Endometrial microvascular endothelial cells (primary cell): ENCODE measurements around the gene DACT1. TPM values are rescaled to one million over a fixed set of nuclear protein-coding genes. Genes with fewer than 3 reads are reported as not detected.

Experiments used
- in situ Hi-C: cut with HindIII; loops from 2 replicates; pipeline ENCODE4 v1.10.0; 2017; ENCODE audit warnings: low sequenced_read_pairs, low pct_unique_long_range_greater_than_20kb; ENCODE audit errors: inconsistent ontology term
- total RNA-seq: library from RNA; depleted of rRNA; stranded (reverse); fragments of >200 nt; gene quantifications from one replicate; pipeline ENCODE4 v1.2.3, GENCODE V29; 2015; ENCODE audit errors: inconsistent ontology term

Gene DACT1
- total RNA-seq, 1 donor from 2014 or later: 0.19 TPM

DNA sequence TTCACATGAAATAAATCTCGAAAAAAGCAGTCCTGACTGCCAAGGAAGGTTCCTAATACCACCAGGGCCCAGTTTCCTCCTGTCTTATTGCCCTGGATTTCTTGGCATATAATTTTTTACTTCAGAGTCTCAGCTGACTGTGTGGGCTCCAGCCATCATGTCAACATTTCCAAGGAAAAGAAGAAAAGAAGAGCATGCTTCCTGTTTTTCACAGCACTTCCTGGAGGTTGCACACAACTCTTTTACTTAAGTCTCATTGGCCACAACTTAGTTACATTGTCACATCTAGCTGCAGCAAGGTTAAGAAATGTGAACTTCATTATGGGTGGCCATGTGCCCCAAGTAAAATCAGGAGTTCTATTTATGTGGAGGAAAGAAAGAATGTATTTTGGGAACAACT is 24.3 kb downstream of the DACT1 start:
- in situ Hi-C loops: no loop called here

DNA sequence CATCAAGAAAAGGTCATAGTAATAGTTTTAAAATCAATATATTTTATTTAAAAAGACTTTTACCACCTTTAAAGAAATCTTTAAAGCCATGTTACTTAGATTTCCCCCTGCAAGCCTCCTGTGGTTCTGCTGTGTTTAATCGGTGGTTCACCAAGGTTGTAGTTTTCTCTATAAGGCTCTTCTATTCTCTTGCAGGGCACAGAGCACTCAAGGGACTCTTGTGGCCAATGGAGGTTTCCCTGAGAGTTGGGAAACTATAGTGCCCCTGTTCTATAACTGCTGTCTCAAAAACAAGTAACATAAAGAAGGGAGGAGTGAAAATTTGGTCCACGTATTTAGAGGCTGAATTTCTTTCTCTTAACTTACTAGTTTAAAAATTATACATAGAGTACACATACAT is 25.0 kb downstream of the DACT1 start:
- in situ Hi-C loops: no loop called here

DNA sequence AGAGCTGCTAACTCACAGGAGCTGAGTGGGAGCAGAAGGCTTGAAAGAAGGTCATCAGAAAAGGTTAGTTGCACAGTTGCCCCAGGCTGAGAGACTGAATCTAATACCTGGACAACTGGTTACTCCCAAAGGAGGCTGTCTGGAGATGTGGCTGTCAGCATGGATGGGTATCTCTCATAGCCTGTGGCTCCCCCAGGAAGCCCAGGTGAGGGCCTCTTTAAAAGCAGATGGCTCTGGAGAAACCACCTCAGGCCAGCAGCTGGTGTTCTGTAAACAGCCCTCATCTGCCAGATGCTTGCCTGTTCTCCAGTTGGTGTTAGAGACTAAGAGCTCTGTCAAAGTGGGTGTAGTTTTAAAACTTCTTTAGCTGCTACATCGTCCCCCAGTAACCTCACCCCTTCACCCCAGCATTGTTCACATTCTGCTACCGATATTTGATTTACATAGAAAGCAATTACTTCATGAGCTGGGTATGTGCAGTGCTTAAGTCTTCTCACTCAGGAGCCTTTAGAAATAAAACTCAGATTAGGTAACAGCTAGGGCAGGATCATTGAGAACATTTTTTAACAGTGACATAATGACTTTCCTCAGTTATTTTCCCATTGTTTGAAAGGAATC is 25.8 kb downstream of the DACT1 start:
- in situ Hi-C loops: no loop called here

DNA sequence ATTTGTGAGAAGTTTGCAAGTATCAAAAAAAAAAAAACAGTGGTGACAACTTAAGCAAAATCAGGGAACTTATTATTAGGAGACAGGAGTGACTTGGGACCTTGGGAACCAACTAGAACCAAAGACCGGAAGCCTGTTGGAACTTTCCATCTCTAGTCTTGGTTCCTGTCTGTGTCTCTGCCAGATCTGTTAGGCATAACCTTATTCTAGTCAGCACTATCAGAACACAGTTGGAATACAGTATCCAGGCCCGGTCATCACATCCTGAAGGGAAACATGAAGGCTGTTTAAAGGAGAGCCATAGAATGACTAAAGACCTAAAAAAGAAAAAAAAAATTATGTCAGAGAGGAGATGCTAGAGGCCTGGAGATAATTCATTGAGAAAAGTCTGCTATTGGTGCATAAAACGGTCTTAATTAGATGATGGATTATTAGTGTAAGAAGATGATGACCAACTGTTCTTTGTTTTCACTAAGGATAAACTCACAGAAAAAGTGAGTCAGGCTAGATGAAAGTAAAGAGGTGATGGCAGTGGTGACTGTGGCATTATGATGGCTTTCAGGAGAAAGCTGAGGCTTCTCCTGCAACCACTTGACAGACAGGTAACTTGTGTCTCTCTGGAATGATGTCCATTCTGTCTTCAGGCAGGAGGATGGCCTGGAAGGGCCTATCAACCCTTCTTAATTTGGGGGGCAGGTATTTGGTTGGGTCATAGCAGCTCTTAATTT is 28.2 kb downstream of the DACT1 start:
- in situ Hi-C loops: no loop called here

DNA sequence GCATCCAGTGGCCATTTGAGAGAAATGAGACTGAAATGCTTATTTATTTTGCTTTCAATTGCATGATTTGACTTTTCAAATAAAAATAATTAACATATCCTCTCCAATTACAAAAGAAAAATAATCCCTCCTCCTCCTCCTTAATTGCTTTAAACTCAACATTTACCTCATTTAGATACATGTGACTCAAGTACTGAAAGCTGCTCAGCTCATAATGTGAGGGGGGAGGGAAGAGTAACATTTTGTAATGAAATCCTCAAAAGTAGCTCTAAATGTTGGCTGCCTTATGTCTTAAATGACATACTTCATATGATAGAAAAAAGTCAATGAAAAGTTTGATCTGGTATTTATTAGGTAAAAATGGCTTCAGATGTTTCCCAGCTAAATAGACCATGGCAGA is 29.0 kb downstream of the DACT1 start:
- in situ Hi-C loops: no loop called here

DNA sequence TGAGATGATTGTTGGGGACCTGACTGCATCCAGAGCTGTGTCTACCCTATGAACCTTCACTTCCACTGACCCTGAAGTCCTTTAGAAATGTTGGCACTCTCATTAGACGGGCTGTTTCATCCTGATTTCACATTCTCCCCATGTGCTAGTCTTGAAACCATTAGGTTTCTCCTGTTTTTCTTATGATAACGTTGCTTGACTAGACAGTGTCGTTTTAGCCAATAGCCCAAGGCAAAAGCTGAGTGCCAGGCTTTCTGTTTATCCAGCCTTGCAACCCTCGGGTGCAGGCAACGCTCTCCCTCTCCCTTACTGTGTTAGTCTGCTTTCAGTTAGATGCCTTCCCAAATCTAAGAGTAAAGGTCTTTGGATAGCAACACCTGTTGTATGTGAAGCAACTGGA is 30.1 kb downstream of the DACT1 start:
- in situ Hi-C loops: no loop called here

DNA sequence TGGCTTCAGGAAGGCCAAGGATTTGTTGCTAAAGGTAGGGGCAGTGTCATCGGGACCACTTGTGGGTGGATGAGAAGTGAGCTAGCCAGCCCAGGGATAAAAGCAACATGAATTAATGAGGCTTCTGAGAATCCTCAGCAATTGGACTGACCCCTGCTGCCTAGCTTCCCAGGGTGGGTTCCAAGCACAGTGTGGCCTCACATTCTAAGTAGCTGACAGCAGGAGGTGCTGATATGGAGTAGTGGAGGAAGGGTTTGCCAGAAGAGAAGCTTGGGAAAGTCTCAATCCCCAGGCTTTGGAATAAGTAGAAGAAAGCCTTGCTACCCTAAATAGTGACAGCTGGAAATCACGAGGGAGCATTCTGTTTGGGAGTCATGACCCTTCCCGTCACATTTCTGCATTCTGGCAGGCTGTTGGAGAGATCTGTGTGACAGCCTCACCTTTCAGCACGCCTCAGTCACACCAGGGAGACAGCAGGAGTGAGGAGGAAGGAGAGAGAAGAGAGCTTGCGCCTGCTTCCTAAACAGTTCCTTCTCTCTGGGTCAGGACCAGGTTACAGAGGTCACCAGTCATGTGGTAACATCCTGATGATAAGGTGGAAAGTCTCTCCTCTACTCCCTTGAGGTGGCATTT is 31.2 kb downstream of the DACT1 start:
- in situ Hi-C loops: no loop called here

DNA sequence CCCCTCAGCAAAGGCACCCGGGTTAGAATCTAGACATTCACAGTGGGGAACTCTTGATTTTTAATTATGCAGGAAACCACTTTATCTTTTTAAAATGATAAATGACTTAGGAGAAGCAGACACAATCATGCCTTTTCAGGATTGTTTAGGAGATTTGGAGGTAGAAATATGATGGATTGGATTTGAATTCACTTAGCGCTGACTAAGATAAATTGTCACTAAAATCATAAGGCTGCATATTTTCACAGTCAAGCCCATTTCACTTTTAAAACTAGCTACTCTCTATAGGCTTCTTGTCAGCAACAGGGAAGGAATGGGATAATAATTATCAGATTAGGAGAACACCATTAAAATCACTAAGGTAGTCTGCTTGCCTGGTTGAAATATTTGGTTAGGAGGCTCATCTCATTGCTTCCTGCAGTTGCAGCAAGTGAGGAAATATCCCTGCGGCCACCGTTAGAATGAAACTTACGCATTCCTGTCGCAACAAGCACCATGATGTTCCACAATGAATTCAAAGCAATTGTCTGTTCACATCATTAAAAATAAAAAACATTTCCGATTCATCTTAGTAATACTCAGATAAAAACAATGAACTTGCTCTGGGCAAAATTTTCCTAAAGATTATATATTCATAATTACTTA is 31.9 kb downstream of the DACT1 start:
- in situ Hi-C loops: no loop called here

DNA sequence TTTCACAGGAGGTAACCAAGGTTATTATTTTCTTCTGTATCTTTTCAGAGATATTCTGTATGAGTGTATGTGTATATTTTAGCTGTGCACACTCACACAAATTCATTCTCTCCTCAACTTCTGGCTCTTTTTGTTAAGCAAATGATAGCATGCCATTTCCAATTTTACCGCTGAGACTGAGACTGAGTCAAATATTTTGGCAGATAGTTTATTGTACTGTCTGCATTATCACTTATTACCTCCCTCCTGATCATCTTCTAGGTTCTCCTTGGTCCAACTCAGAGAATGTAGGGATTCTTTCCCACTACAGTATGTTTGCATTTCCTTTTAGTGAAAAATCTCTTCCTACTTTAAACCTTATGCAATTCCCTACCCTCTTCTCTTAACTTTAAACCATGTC is 33.3 kb downstream of the DACT1 start:
- in situ Hi-C loops: no loop called here

DNA sequence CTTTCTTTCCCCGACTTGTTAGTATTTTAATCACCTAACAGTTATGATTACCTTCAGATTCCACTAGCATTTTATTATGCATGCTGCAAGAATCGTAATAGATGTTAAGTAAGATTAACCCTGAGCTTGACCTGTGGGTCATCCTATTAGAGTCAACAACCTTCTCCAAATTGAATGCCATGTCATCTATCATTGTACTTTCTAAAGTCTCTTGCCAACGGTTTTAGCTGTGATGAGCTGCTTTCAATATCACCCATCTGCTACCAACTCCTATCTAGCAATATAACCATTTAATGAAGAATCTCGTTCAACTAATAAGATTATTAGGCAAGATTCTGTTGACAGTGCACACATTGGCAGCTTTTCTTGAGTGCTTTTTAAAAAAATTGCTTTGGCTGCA is 33.7 kb downstream of the DACT1 start:
- in situ Hi-C loops: no loop called here

DNA sequence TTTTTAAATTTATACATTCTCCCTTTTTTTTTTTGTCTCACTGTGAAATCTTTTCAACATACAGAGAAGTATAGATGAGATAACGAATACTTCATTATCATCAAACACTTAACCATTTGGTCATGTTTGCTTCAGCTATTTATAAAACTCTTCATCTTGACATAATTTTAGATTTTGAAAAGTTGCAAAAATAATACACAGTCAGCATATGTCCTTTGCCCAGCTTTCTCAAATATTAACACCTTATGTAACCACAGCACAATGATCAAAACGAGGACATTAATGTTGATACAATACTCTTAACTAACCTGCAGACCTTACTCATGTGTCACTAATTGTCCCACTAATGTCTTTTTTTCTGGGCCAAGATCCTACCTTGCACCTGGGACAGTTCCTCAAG is 36.0 kb downstream of the DACT1 start:
- in situ Hi-C loops: no loop called here

DNA sequence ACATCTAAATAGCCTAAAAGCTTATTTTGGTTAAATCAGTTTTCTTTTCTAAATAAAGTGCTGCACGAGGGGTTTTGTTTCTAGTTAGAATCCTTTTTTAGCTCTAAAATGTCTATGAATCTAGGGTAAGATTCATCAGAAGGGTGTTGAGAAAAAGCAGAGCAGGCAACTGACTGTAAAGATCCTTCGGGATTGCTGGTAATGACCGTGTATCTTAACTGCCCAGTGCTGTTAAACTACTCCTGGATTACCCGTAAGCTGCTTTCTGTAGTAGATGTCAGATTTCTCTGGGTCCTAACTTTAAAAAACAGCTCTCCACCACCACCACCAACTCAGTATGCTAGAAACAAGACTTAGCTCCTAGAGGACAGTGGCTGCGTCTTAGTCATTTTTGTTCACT is 39.2 kb downstream of the DACT1 start:
- in situ Hi-C loops: no loop called here

DNA sequence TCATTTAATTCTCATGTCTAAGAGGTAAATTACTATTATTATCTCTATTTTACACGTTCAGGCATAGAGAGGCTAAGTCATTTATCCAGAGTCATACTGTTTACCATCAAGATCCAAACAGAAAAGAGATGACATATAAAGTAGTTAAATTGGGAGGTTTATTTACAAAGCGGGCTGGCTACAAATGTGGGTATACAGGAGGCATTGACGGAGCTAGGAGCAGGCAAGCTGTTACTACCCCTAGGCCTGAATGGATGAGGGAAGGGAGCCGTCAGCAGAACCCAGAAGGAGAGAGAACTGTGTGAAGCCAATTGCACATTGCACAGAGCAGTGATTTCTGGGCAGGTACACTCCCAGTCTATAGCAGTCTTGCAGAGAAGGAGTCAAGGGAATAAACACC is 39.8 kb downstream of the DACT1 start:
- in situ Hi-C loops: no loop called here

DNA sequence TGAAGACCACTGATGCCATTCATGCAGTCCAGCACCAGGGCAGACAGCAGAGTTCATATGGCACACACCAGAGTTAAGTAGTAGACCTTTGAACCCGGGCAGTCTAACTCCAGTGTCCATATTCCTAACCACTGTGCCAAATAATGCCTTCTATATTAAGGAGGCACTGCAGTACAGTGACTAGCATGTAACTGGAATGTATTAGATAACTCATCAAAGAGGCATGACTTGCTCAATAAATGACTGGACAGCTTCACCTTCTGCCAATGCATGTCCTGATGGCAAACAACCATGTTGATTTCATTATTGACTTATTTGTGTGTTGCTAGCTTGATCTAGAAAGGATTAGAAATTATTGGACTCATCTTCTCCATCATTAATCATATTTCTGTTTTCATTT is 40.2 kb downstream of the DACT1 start:
- in situ Hi-C loops: no loop called here

DNA sequence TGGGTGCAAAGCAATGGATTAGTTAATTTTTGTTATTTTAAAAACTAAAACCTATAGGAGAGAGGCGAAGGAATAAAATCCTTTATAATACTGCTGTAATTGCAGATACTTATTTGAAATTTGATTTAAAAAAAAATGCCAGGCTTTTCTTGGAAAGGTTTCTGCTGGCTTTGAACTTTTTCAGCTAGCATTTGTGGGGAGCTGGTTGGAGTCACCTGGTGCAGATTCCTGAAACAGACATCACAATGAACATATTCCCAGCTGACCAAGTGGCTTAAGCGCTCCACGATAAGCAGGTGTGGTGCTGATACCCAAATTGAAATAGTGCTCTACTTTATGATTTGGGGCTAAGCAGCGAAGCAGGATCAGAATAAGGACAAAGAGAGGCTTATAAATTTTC is 42.9 kb downstream of the DACT1 start:
- in situ Hi-C loops: no loop called here

DNA sequence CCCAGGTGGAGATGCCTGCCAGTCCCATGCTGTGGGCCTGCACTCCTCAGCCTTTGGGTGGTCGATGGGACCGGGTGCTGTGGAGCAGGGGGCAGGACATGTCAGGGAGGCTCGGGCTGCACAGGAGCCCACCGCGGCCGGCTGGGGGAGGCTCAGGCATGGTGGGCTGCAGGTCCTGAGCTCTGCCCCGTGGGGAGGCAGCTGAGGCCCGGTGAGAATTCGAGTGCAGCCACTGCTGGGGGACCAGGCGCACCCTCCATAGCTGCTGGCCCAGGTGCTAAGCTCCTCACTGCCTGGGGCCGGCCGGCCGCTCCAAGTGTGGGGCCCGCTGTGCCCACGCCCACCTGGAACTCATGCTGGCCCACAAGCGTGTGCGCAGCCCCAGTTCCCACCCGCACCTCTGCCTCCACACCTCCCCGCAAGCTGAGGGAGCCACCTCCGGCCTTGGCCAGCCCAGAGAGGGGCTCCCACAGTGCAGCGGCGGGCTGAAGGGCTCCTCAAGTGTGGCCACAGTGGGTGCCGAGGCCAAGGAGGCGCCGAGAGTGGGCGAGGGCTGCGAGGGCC is 49.6 kb downstream of the DACT1 start:
- in situ Hi-C loops: no loop called here

DNA sequence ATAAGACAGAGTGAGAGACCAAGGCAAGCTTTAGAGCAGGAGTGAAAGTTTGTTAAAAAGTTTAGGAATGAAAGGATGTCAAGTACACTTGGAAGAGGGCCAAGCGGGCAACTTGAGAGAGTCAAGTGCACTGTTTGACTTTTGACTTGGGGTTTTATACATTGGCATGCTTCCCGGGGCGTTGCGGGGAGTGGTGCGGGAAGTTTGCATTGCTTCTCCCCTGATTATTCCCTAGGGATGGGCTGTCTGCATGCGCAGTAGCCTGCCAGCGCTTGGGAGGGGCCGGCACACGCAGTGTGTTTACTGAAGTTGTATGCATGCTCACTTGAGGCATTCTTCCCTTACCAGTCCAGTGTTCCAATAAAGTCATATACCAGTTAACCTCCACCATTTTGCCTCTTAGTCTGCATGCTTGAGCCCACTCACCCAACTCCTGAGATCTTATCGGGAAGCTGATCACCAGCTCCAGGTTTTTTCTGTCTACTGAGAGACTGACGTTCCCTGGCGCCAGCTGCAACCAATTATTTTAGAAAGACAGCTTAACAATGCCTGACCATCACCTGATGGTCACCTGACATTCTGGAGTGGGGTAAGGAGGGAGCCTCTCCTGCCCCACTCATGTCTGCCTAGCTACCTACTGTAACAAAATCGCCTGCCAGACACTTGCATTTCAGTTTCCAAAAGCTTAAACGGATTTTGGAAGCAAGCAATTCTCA is 53.2 kb downstream of the DACT1 start:
- in situ Hi-C loops: no loop called here

DNA sequence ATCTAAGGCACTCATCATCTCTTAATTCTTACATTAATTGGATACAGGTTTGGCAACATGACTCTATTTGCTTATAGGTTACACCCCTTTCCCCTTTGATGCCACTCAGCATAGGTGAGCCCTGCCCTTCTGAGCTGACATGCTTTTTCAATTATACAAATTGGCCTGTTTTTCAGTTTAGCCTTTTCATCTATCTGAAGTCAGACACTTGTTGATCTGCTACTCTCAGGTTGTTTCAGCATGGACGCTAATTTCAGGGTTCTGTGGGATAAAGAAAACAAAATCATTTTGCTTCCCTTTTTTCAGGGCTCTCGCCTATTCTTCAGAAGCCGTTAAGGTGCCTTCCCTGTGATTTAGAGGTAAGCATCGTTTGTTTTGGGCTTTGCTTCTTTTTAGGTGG is 55.3 kb downstream of the DACT1 start:
- in situ Hi-C loops: no loop called here

DNA sequence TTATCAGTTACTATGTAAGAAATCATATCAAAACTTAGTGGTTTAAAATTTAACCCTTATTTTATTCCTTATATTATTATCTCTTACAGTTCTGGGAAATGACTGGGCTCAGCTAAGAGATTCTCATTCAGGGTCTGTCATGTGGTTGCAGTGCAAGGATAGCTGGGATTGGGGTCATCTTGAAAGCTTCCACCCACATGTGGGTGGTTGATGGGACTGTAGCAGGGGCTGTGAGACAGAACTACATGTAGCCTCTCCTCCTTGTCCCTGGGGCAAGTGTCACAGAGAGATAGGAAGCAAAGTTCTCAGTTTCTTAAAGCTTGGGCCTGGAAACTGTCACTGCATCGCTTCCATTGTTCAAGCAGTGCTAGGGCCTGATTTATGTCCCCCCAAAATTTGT is 57.8 kb downstream of the DACT1 start:
- in situ Hi-C loops: no loop called here
